ENCODE measurements around the gene FANCI.
A peak's percentile ranks its signal among the peaks of the same experiment; 100 is the strongest.
"Not testable (repeated sequence)": the region's sequence is repeated elsewhere in the genome, so short reads cannot be mapped to it uniquely, and the experiment has no call there.

The FANCI gene

DNA sequence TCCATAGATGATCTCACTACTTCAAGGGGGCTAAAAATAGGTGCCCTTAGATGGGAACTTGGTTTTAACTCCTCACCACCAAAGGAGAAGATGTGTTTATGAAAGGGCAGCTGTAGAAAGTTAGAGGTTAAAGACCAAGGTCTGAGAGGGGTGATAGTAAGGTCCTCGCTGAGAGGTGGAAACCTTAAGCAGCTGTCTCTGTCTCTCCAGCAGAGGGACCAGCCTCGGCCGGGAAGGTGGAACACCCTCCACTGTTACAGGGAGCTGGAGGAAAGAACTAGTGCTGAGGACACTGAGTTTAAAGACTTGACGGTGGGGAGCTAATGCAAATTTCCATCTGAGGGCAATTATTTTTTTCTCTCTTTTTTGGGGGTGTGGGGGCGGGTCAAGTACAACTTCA is 13.5 kb upstream of the FANCI start:
- TF ChIP-seq JUND (IDR thresholded peaks at IDR 0.05; ENCODE audit: low read depth), result no peak
- peak in 1 of 2 experiments; percentile 22 for DNase-seq (ENCODE audit: low read depth in 1 of 2, low spot score in 1 of 2)
- in situ Hi-C loops (cut with HindIII; ENCODE audit: low pct_unique_long_range_greater_than_20kb, low sequenced_read_pairs), result no loop called here

DNA sequence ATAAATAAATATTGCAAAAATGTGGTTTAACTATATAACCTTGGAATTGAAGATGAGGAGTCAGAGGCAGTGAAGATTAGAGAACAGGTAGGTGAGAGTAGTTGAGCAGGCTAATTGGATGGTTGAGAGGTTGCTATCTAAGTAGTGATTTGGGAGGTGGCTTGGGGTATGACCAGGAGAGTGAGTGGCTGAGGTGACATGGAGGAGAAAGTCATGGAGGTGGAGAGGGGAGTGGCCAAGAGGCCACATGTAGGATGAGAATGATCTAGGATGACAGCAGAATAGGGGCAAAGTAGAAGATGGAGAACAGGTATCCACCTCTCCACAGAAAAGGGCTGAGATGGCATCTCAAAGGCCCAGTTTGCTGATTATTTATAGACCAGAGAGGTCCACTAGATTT is 11.9 kb upstream of the FANCI start:
- DNase-seq (ENCODE audit: low read depth in 1 of 2, low spot score in 1 of 2), result no peak
- TF ChIP-seq JUND (IDR thresholded peaks at IDR 0.05; ENCODE audit: low read depth), result no peak
- in situ Hi-C loops (cut with HindIII; ENCODE audit: low pct_unique_long_range_greater_than_20kb, low sequenced_read_pairs), result no loop called here

GRCh38 chr15:89239883-89240810 is 3.6 kb upstream of the FANCI start:
- in situ Hi-C loops (cut with HindIII; ENCODE audit: low pct_unique_long_range_greater_than_20kb, low sequenced_read_pairs), result not testable (repeated sequence)
- peak in 1 of 2 experiments; percentile 31 for DNase-seq (ENCODE audit: low read depth in 1 of 2, low spot score in 1 of 2)

DNA sequence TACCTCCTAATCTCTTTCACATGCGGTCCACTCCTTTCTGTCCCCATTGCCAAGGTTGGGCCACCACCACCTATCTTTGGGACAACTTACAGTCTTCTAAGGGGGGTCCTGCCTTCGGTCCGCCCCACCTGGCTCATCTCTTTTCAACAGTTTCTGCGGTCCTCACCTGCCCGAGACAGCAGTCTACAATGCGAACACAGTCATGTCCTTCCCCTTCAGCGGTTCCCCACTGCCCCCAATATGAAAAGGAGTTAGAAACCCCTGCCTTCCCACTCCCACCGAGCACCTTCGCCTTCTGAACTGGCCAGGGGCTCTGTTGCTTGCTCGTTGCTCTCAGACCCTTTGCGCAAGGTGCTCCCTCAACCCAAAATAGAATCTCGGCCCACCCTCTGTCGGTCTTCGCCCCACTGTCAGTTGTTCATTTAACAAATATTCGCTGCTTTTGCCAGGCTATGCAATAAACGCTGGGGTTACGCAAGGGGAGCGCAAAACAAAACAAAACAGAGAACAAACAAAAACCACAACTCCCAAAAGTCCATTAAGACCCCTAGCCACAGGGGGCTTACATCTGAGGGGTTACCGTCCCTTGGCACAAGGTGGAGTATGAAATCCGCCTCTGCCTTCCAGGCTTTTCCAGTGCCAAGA is 611 bp upstream of the FANCI start:
- in situ Hi-C loops (cut with HindIII; ENCODE audit: low pct_unique_long_range_greater_than_20kb, low sequenced_read_pairs), result no loop called here

DNA sequence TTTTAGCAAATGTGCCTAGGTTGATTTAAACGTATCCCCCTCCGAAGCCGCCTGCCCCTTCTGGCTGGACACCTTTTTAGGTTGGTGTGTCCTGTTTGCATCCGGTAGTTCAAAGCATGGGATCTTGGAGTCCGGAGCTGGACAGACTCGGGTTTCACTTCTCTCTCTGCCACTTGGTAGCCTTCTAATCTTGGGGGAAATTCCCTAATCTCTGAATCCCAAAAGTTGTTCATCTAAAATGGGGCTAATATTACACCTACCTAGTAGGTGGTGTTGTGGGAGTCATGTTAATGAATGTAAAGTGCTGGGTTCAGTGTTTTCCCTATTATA is 760 bp downstream of the FANCI start:
- no peak for TF ChIP-seq JUND (IDR thresholded peaks at IDR 0.05; ENCODE audit: low read depth)
- DNase-seq (ENCODE audit: low read depth in 1 of 2, low spot score in 1 of 2), result no peak
- in situ Hi-C loops (cut with HindIII; ENCODE audit: low pct_unique_long_range_greater_than_20kb, low sequenced_read_pairs), result no loop called here

More for the DNA sequence above, 611 bp upstream of the FANCI start:
- no peak for TF ChIP-seq JUND (IDR thresholded peaks at IDR 0.05; ENCODE audit: low read depth)
- no peak for DNase-seq (ENCODE audit: low read depth in 1 of 2, low spot score in 1 of 2)

DNA sequence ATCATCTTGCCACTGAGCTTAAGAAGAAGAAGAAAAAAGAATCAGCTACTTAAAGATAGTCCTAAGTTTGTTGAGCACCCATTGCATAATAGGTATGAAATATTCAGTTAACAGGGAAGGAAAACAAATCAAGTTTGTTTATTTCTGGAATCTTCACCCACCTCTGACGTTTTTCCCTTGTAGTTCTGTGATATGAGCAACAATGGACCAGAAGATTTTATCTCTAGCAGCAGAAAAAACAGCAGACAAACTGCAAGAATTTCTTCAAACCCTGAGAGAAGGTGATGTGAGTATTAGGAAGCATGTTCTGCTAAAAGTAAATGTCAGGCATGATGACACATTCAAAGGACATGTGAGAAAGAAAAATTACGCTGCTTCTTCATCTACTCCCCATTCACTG is 3.7 kb downstream of the FANCI start:
- no peak for TF ChIP-seq JUND (IDR thresholded peaks at IDR 0.05; ENCODE audit: low read depth)
- no peak for DNase-seq (ENCODE audit: low read depth in 1 of 2, low spot score in 1 of 2)
- in situ Hi-C loops (cut with HindIII; ENCODE audit: low pct_unique_long_range_greater_than_20kb, low sequenced_read_pairs), result no loop called here

DNA sequence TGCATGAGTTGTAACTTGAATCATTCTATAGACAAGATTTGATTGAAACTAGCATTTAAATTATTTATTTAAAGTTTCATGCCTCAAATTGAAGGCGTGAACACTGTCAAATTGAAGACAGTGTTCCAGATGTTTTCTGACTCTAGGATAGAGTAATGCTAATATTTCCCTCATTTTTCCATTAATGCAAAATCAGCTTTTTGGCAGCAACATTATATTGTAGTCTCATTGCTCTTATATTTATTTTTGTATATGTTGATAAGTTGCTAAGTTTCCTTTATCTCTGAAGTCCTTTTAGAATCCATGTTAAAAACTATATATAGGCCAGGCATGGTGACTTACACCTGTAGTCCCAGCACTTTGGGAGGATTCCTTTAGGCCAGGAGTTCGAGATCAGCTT is 4.8 kb downstream of the FANCI start:
- in situ Hi-C loops (cut with HindIII; ENCODE audit: low pct_unique_long_range_greater_than_20kb, low sequenced_read_pairs), result no loop called here
- DNase-seq (ENCODE audit: low read depth in 1 of 2, low spot score in 1 of 2), result no peak
- TF ChIP-seq JUND (IDR thresholded peaks at IDR 0.05; ENCODE audit: low read depth), result no peak

DNA sequence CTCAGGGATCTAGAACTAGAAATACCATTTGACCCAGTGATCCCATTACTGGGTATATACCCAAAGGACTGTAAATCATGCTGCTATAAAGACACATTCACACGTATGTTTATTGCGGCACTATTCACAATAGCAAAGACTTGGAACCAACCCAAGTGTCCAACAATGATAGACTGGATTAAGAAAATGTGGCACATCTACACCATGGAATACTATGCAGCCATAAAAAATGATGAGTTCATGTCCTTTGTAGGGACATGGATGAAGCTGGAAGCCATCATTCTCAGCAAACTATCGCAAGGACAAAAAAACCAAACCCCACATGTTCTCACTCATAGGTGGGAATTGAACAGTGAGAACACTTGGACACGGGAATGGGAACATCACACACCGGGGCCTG is 6.4 kb downstream of the FANCI start:
- DNase-seq (ENCODE audit: low read depth in 1 of 2, low spot score in 1 of 2); in situ Hi-C loops (cut with HindIII; ENCODE audit: low pct_unique_long_range_greater_than_20kb, low sequenced_read_pairs): not testable (repeated sequence)

DNA sequence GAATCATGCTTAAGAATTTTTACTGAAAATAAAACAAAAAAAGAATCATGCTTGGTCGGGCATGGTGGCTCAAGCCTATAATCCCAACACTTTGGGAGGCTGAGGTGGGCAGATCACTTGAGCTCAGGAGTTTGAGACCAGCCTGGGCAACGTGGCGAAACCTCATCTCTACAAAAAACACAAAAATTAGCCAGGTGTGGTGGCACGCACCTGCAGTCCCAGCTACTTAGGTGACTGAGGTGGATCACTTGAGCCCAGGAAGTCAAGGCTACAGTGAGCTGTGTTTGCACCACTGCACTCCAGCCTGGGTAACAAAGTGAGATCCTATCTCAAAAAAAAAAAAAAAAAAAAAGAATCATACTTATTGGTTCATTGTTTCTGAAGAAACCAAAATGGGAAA is 33.5 kb downstream of the FANCI start:
- DNase-seq (ENCODE audit: low read depth in 1 of 2, low spot score in 1 of 2); in situ Hi-C loops (cut with HindIII; ENCODE audit: low pct_unique_long_range_greater_than_20kb, low sequenced_read_pairs): not testable (repeated sequence)

- in situ Hi-C loops (cut with HindIII; ENCODE audit: low pct_unique_long_range_greater_than_20kb, low sequenced_read_pairs), result no loop called here
- TF ChIP-seq JUND (IDR thresholded peaks at IDR 0.05; ENCODE audit: low read depth), result no peak
- DNase-seq (ENCODE audit: low read depth in 1 of 2, low spot score in 1 of 2), result no peak
Measured at GRCh38 chr15:89278307-89278706, 34.5 kb downstream of the FANCI start.

DNA sequence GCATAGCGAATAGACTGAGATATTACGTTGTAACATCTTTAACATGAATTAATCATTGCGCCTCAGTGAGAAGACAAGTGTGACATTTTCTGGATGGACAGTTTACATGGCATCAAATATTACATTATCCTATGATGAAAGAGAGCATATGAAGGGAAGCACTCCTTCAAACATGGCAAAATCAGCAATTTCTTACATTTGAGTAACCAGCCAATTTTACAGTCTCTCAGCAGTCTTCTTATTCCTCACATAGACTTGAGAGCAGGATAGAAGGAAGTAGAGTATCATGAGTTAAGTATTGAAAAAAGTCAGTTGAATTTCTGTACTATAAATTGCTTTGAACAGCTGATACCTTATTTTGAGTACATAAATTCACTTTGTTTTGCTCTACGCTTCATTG is 38.9 kb downstream of the FANCI start:
- no peak for DNase-seq (ENCODE audit: low read depth in 1 of 2, low spot score in 1 of 2)
- in situ Hi-C loops (cut with HindIII; ENCODE audit: low pct_unique_long_range_greater_than_20kb, low sequenced_read_pairs), result no loop called here
- TF ChIP-seq JUND (IDR thresholded peaks at IDR 0.05; ENCODE audit: low read depth), result no peak

- in situ Hi-C loops (cut with HindIII; ENCODE audit: low pct_unique_long_range_greater_than_20kb, low sequenced_read_pairs), result no loop called here
- no peak for TF ChIP-seq JUND (IDR thresholded peaks at IDR 0.05; ENCODE audit: low read depth)
- no peak for DNase-seq (ENCODE audit: low read depth in 1 of 2, low spot score in 1 of 2)
Measured at GRCh38 chr15:89283201-89283600, 39.4 kb downstream of the FANCI start.

DNA sequence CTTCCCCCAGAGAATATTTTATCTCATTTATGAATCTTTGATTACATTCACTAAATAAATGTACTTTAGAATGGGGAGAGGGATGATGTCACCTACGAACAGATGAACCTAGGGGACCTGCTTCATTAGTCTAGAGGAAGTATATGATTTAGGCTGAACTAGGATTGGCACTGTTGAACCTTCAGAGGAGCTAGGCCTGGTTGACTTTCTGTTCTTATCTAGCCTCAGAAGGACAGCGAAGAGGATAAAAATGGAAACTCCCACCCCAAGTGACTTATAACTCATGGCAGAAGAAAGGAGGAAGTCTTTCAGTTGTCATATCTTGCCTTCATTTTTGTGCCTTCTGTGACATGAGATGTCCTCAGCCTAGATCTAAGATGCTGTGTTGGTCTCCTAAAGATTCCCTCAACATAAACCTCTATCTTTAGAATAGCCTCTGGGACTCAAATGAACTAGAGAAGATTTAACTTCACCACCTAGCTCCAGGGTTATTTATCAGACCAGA is 48.2 kb downstream of the FANCI start:
- DNase-seq (ENCODE audit: low read depth in 1 of 2, low spot score in 1 of 2), result no peak
- in situ Hi-C loops (cut with HindIII; ENCODE audit: low pct_unique_long_range_greater_than_20kb, low sequenced_read_pairs), result no loop called here
- no peak for TF ChIP-seq JUND (IDR thresholded peaks at IDR 0.05; ENCODE audit: low read depth)
